Osteocyte (in vitro differentiated cells): ENCODE data around the gene BAZ2A. TPM values are rescaled to one million over a fixed set of nuclear protein-coding genes. Genes with fewer than 3 reads are reported as not detected.
"Not testable (repeated sequence)": the region's sequence is repeated elsewhere in the genome, so short reads cannot be mapped to it uniquely, and the experiment has no call there.

ENCODE experiments used
- DNase-seq: peaks from one replicate; pipeline ENCODE4 v3.0.0; 2021; ENCODE audit warnings: mixed read lengths; ENCODE audit not compliant: unreplicated experiment; ENCODE audit errors: extremely low spot score
- H3K27ac Mint-ChIP-seq: one replicate; pipeline ENCODE4 v1.8.0; 2021; ENCODE audit warnings: mild to moderate bottlenecking, mixed read lengths; ENCODE audit not compliant: unreplicated experiment
- H3K27me3 Mint-ChIP-seq: one replicate; pipeline ENCODE4 v1.8.0; 2021; ENCODE audit warnings: mixed read lengths; ENCODE audit not compliant: unreplicated experiment
- H3K36me3 Mint-ChIP-seq: one replicate; pipeline ENCODE4 v1.8.0; 2021; ENCODE audit warnings: mixed read lengths; ENCODE audit not compliant: unreplicated experiment
- H3K4me1 Mint-ChIP-seq: one replicate; pipeline ENCODE4 v1.8.0; 2021; ENCODE audit warnings: mixed read lengths; ENCODE audit not compliant: unreplicated experiment
- H3K4me3 Mint-ChIP-seq: one replicate; pipeline ENCODE4 v1.8.0; 2021; ENCODE audit warnings: mild to moderate bottlenecking, moderate library complexity, mixed read lengths; ENCODE audit not compliant: unreplicated experiment
- H3K9me3 Mint-ChIP-seq: one replicate; pipeline ENCODE4 v1.8.0; 2021; ENCODE audit warnings: mixed read lengths; ENCODE audit not compliant: unreplicated experiment
- CTCF ChIP-seq: fragments of 200-600 bp; sonication (generic); IDR thresholded peaks from 2 replicates; pipeline ENCODE4 v1.5.0; 2021; ENCODE audit warnings: antibody characterized with exemption, mild to moderate bottlenecking, moderate library complexity
- total RNA-seq: library from RNA; stranded (reverse); gene quantifications from 2 replicates; pipeline ENCODE4 v1.2.1, GENCODE V29; 2021

The BAZ2A gene
- total RNA-seq, 1 donor from 2014 or later, result 83.1 TPM

GRCh38 chr12:56590237-56590830 lies 39.8 kb downstream of the BAZ2A start:
- H3K27ac Mint-ChIP-seq, result peak overlapping the region; percentile 57
- H3K36me3 Mint-ChIP-seq, result peaks cover 36% of the 10 kb centered on the region
- H3K9me3 Mint-ChIP-seq, result no peaks in the 10 kb centered on the region
- no peaks in the 10 kb centered on the region for H3K27me3 Mint-ChIP-seq
- peak; percentile 47 for TF ChIP-seq CTCF
- DNase-seq, result no peak
- H3K4me1 Mint-ChIP-seq, result peaks cover 17% of the 10 kb centered on the region
- H3K4me3 Mint-ChIP-seq, result no peak overlapping the region

- peaks cover 36% of the 10 kb centered on the region for H3K36me3 Mint-ChIP-seq
- DNase-seq, result no peak
- TF ChIP-seq CTCF, result no peak
- H3K27me3 Mint-ChIP-seq, result no peaks in the 10 kb centered on the region
- peak overlapping the region; percentile 57 for H3K27ac Mint-ChIP-seq
- H3K4me3 Mint-ChIP-seq, result no peak overlapping the region
- H3K9me3 Mint-ChIP-seq, result no peaks in the 10 kb centered on the region
- peaks cover 15% of the 10 kb centered on the region for H3K4me1 Mint-ChIP-seq
Measured at GRCh38 chr12:56589783-56590182, 40.3 kb downstream of the BAZ2A start.

- H3K36me3 Mint-ChIP-seq, result peaks cover 43% of the 10 kb centered on the region
Measured at GRCh38 chr12:56585098-56585497, 45.0 kb downstream of the BAZ2A start.

GRCh38 chr12:56581418-56582145 lies 48.5 kb downstream of the BAZ2A start:
- no peak for TF ChIP-seq CTCF
- no peak for DNase-seq
- Mint-ChIP-seq H3K36me3 (peaks cover 18% of the 10 kb centered on the region), H3K4me3 (no peak overlapping the region), H3K9me3 (no peaks in the 10 kb centered on the region), H3K27me3 (no peaks in the 10 kb centered on the region), H3K27ac (no peak overlapping the region), H3K4me1 (no peaks in the 10 kb centered on the region)

More at GRCh38 chr12:56585098-56585497, 45.0 kb downstream of the BAZ2A start:
- Mint-ChIP-seq H3K4me3 (no peak overlapping the region), H3K9me3 (no peaks in the 10 kb centered on the region), H3K27me3 (no peaks in the 10 kb centered on the region), H3K4me1 (no peaks in the 10 kb centered on the region), H3K27ac (no peak overlapping the region)
- no peak for TF ChIP-seq CTCF
- DNase-seq, result no peak

GRCh38 chr12:56578983-56579546 lies 51.1 kb downstream of the BAZ2A start:
- DNase-seq, result no peak
- Mint-ChIP-seq H3K9me3 (no peaks in the 10 kb centered on the region), H3K4me1 (no peaks in the 10 kb centered on the region), H3K27me3 (no peaks in the 10 kb centered on the region), H3K36me3 (peaks cover 19% of the 10 kb centered on the region), H3K4me3 (no peak overlapping the region), H3K27ac (peak overlapping the region; percentile 41)
- no peak for TF ChIP-seq CTCF

- H3K4me3 Mint-ChIP-seq, H3K27ac Mint-ChIP-seq, H3K4me1 Mint-ChIP-seq, DNase-seq, H3K9me3 Mint-ChIP-seq, H3K27me3 Mint-ChIP-seq: not testable (repeated sequence)
- peaks cover 20% of the 10 kb centered on the region for H3K36me3 Mint-ChIP-seq
Measured at GRCh38 chr12:56577248-56577647, 52.9 kb downstream of the BAZ2A start.
